MCF 10A (cell line): ENCODE results near the gene BBS12. TPM values are rescaled to one million over a fixed set of nuclear protein-coding genes. Genes with fewer than 3 reads are reported as not detected.

ENCODE experiments used
- BruUV-seq: library from RNA; stranded (reverse); fragments of 400-500 nt; replicated peaks from 2 replicates; lab custom pipeline; 2021; lab: Mats Ljungman, UMichigan
- CTCF ChIA-PET: fragments of 300-600 bp; sonication (Branson Sonifier 250); formaldehyde crosslinking; extraction: SDS; loops from one replicate; lab custom pipeline; 2021; ENCODE audit warnings: antibody characterized with exemption, inconsistent platforms; lab: Yijun Ruan, JAX
- POLR2A ChIA-PET: fragments of 300-600, 350-650 bp; sonication (Branson Sonifier 250); formaldehyde crosslinking; extraction: SDS; loops from one replicate; lab custom pipeline; 2020; ENCODE audit warnings: antibody characterized with exemption, inconsistent platforms; lab: Yijun Ruan, JAX
- DNase-seq: peaks from one replicate; pipeline ENCODE4 v3.0.0-alpha.2; 2018; ENCODE audit not compliant: unreplicated experiment
- H3K27ac Mint-ChIP-seq: one replicate; pipeline ENCODE4 v1.8.0; 2022; ENCODE audit warnings: mild to moderate bottlenecking, low read depth, mixed read lengths; ENCODE audit not compliant: unreplicated experiment
- H3K27me3 Mint-ChIP-seq: one replicate; pipeline ENCODE4 v1.8.0; 2022; ENCODE audit warnings: mixed read lengths; ENCODE audit not compliant: insufficient read depth, unreplicated experiment
- H3K36me3 Mint-ChIP-seq: one replicate; pipeline ENCODE4 v1.8.0; 2022; ENCODE audit warnings: mild to moderate bottlenecking, moderate library complexity, mixed read lengths; ENCODE audit not compliant: insufficient read depth, unreplicated experiment
- H3K4me1 Mint-ChIP-seq: one replicate; pipeline ENCODE4 v1.8.0; 2022; ENCODE audit warnings: mixed read lengths; ENCODE audit not compliant: insufficient read depth, unreplicated experiment
- H3K4me3 Mint-ChIP-seq: one replicate; pipeline ENCODE4 v1.8.0; 2022; ENCODE audit warnings: mild to moderate bottlenecking, moderate library complexity, mixed read lengths; ENCODE audit not compliant: unreplicated experiment
- H3K9me3 Mint-ChIP-seq: one replicate; pipeline ENCODE4 v1.8.0; 2022; ENCODE audit warnings: mixed read lengths; ENCODE audit not compliant: unreplicated experiment
- CTCF ChIP-seq: fragments of 200-600 bp; IDR thresholded peaks from one replicate; pipeline ENCODE4 v1.8.0; 2022; ENCODE audit warnings: antibody characterized with exemption, mild to moderate bottlenecking; ENCODE audit not compliant: unreplicated experiment
- intact Hi-C: fragments of 100-400 bp; cut with micrococcal nuclease; formaldehyde crosslinking; loops from 2 replicates; pipeline ENCODE4 v1.14.1; 2022
- total RNA-seq: library from RNA; stranded (reverse); gene quantifications from 2 replicates; pipeline ENCODE4 v1.2.3, GENCODE V29; 2022

Gene BBS12
- total RNA-seq, 1 experiment from 2014 or later, result 4.7 TPM

GRCh38 chr4:122688529-122689140 is 43.9 kb upstream of the BBS12 start:
- intact Hi-C loops, result no loop called here
- ChIA-PET CTCF (interaction anchor here (0.7 to 1.3 kb wide), 3 partner anchors 37 to 242 kb away, joined by 3 to 4 read pairs (median 3); no protein-coding TSS in a partner anchor), POLR2A (interaction anchor here (0.7 kb wide), 1 partner anchor 242 kb away, joined by 3 read pairs; no protein-coding TSS in a partner anchor)
- no peaks in the 10 kb centered on the region for H3K27me3 Mint-ChIP-seq
- BruUV-seq, result no TSS peak
- TF ChIP-seq CTCF, result no peak
- no peak overlapping the region for H3K27ac Mint-ChIP-seq
- H3K9me3 Mint-ChIP-seq, result peaks cover 3% of the 10 kb centered on the region
- H3K36me3 Mint-ChIP-seq, result no peaks in the 10 kb centered on the region
- H3K4me1 Mint-ChIP-seq, result no peaks in the 10 kb centered on the region
- no peak overlapping the region for H3K4me3 Mint-ChIP-seq
- no peak for DNase-seq

GRCh38 chr4:122689972-122690371 is 42.5 kb upstream of the BBS12 start:
- no TSS peak for BruUV-seq
- POLR2A ChIA-PET, result no interaction called here
- Mint-ChIP-seq H3K4me3 (no peak overlapping the region), H3K36me3 (no peaks in the 10 kb centered on the region), H3K27me3 (no peaks in the 10 kb centered on the region), H3K9me3 (no peaks in the 10 kb centered on the region), H3K27ac (no peak overlapping the region), H3K4me1 (no peaks in the 10 kb centered on the region)
- intact Hi-C loops, result no loop called here
- DNase-seq, result no peak
- CTCF ChIA-PET, result no interaction called here
- no peak for TF ChIP-seq CTCF

GRCh38 chr4:122691988-122692387 is 40.5 kb upstream of the BBS12 start:
- no peak for TF ChIP-seq CTCF
- Mint-ChIP-seq H3K9me3 (no peaks in the 10 kb centered on the region), H3K36me3 (no peaks in the 10 kb centered on the region), H3K4me3 (no peak overlapping the region), H3K27ac (no peak overlapping the region), H3K27me3 (no peaks in the 10 kb centered on the region), H3K4me1 (no peaks in the 10 kb centered on the region)
- intact Hi-C loops, result no loop called here
- ChIA-PET POLR2A (interaction anchor here (1.7 kb wide), 1 partner anchor 14 kb away, joined by 6 read pairs; no protein-coding TSS in a partner anchor), CTCF (interaction anchor here (0.7 to 1.8 kb wide), 4 partner anchors 14 to 90 kb away, joined by 3 to 10 read pairs (median 4); no protein-coding TSS in a partner anchor)
- BruUV-seq, result no TSS peak
- no peak for DNase-seq

- H3K27ac Mint-ChIP-seq, result no peak overlapping the region
- POLR2A ChIA-PET, result interaction anchor here (0.9 to 1.7 kb wide), 4 partner anchors 15 to 27 kb away, joined by 4 to 6 read pairs (median 5); no protein-coding TSS in a partner anchor
- intact Hi-C loops, result no loop called here
- no peak for DNase-seq
- no peaks in the 10 kb centered on the region for H3K4me1 Mint-ChIP-seq
- no TSS peak for BruUV-seq
- CTCF ChIA-PET, result interaction anchor here (0.5 to 1.8 kb wide), 4 partner anchors 25 to 1640 kb away, joined by 3 to 10 read pairs (median 4); no protein-coding TSS in a partner anchor
- no peak for TF ChIP-seq CTCF
- no peak overlapping the region for H3K4me3 Mint-ChIP-seq
- no peaks in the 10 kb centered on the region for H3K9me3 Mint-ChIP-seq
- H3K27me3 Mint-ChIP-seq, result no peaks in the 10 kb centered on the region
- H3K36me3 Mint-ChIP-seq, result no peaks in the 10 kb centered on the region
Measured at GRCh38 chr4:122692641-122693520, 39.6 kb upstream of the BBS12 start.
